T-helper 22 cell (primary cell): ENCODE measurements around the gene RRP1.

Experiments
- DNase-seq: peaks from one replicate; pipeline ENCODE4 v3.0.0-alpha.2; 2020; ENCODE audit warnings: low read depth

The RRP1 gene

DNA sequence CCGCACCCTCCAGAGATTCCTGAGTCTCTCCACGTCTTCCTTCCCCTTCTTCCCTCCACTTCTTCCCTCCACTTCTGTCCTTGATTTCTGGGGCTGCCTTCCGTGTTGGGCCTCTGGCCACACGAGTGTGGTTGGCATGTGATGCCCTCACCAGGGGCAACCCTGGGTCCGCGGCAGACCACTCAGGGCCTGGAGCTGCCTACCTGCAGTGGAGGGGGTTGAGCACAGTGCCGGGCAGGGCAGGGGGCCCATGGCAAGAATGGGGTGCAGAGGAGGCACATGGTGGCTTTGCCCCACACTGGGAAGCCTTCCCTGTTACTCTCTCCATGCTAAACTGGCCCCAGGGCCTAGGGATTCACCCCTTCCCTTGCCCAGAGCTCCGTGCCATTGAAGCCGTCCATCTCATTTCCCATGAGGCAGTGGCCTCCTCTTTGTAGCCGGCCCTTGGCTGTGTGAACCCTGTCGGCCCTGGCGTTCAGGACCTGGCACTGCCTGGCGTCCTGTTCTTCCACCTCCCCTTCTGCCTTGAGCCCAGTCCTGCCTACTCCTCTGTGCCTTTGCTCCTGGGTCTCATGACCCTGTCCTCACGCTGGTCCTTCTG is 13.4 kb downstream of the RRP1 start:
- no peak for DNase-seq

DNA sequence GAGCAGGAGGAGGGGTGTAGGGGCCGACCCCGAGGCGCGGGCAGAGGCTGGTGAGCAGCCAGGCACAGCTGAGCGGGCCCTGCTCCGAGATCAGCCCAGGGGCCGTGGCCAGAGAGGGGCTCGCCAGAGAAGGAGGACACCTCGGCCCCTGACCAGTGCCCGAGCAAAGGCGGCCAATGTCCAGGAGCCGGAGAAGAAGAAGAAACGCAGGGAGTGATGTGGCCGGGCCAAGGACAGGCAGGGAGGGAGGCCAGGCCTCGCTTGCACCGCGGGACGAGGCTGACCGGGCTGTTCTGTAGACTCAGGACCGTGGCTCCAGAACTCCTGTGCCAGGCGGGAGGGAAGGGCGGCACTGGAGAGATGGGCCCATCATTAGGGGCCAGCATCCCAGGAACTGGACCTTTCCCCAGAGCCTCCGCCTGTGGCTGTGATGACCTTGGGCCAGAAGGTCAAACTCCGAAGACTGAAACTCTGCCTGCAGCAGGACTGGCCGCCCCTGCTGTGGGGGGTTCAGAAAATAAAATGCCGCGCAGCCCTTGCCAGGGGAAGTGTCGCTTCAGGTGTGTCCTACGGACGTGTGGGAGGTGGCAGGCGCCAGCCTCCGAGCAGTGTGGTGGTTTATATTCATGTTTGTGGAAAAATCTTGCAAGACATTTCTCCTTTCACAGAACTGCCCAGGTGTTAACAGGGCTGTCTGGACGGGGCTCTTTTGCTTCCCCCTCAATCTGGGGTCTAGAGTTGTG is 14.4 kb downstream of the RRP1 start:
- no peak for DNase-seq

DNA sequence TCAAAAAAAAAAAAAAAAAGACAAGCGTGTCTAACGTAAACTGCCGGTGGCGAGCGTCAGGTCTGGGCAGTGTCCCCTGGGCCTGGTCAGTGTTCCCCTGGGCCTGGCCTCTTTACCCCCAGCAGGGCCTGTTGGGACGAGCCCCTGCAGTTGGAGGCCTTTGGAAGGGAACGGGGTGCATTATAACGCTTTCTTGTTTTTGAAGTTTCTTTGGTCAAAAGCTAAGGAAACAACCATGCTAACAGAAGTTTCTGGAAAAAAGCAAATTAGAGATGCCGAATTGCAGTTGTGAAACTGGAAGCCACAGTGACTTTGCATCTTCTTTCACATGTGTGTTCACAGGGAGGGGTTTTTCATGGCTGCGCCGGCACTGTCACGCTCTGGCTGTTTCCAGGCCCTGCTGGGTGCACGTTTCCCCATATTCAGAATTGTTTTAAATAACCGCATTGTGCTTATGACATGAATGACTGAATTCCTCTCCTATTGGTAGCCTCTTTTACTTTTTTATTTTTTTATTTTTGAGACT is 16.0 kb downstream of the RRP1 start:
- DNase-seq: no peak

DNA sequence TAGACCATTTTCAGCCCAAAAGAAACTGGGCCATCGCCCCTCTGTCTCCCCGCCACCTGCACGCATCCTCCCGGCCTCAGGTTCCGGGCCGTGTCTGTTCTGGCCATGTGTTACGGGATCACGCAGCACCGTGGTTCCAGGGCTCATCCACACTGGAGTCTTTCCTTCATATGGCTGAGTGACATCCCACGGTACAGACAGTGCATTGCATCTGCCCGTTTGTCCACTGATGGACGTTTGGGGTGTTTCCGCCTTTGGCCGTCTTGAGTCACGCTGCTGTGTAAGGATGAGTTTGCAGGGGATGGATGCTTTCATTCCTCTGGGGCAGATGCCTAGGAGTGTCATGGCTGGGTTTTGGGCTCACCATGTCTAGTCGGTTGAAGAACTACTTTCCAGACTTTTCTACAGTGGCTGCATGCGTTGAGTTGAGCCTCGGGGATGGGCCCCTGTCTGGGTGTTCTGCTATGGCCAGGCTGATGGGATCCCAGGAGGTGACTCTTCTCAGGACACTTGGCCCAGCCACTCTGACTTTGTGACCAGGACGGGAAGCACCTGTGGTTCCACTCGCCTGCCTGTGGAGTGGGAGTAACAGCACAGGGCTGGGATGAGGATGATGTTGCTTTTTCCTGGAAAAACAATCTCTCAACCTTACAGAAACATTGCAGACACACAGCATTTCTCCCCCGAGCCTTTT is 16.8 kb downstream of the RRP1 start:
- DNase-seq: no peak

DNA sequence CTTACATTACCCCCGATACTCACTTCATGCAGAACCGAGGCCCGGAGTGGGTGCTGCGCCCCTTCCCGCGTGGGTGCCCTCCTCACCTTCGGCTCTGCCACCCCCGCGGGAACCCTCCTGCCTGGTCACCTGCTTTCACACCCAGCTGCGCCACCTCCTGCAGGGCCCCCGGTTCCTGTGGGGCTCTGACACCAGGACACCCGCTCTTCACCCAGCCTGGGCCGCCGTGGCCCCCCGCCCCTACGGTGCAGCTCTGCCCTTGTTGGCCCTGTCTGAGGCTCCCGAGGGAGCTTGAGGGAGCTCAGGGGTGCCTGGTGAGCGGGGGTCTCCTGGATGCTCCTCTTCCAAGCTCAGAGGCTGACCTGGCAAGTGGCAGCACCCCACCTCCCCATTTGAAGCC is 19.0 kb downstream of the RRP1 start:
- DNase-seq: no peak

DNA sequence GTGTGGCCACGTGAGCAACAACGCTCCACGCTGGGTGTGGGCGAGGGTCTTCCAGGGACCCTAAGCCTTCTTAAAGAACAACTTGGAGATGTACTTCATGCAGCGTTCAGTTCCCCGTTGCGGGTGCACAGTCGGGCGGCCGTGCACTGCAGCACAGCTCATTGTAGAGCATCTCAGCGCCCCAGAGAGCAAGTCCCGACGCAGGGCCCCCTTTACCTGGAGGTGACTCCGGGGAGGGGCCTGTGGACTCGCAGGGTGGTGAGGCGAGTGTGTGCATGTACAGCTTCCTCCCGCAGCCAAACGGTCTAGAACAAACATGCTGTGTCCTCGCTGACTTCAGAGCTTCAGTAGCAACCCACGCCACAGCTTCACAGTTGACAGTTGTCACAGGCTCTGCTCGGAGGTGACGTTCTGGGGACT is 19.5 kb downstream of the RRP1 start:
- DNase-seq: no peak

DNA sequence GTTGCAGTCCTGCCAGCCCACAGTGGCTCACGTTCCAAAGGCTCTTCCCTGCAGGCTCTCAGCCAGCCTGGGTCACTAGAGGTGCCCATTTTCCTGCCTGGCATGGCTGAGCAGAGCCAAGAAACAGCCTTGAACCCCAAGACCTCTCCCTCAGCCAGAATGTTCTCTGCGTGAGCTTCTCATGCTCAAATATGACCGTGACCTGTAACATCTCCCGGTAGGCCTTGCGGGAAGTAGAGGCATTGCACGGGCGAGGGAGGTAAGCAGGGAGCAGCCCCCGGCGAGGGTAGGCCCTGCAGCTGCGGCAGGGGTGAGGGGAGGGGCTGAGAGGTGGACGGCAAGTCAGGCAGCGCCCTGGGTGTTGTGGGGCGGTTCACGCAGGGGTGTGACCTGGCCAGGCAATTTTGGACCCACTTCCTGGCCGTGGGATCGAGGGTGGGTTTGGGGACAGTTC is 20.0 kb downstream of the RRP1 start:
- no peak for DNase-seq

DNA sequence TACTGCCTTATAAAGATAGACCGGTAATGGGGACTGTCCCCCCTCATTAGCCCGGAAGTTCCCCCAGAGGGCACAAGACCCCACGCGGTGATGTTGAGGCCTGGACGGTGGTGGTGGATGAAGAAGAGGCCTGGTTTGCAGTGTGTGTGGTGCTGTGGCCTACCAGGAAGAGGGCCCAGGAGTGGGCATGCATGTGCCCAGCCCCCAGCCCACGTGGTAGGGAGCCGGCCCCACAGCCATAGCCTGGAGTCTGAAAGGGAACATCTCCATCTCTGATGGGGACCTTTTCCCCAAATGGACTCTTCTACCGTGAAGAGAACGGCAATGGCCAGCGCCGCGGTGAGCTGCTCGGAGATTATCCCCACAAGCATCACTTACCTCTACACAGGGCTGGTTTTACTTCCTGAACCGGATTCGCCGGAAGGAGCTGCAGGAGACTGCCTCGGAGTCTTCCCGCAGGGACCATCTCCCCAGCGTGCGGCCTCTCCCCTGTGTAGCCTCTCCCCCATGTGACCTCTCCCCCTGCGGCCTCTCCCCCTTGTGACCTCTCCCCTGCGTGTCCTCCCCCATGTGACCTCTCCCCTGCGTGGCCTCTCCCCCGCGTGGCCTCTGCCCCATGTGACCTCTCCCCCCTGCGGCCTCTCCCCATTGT is 20.6 kb downstream of the RRP1 start:
- DNase-seq: no peak

DNA sequence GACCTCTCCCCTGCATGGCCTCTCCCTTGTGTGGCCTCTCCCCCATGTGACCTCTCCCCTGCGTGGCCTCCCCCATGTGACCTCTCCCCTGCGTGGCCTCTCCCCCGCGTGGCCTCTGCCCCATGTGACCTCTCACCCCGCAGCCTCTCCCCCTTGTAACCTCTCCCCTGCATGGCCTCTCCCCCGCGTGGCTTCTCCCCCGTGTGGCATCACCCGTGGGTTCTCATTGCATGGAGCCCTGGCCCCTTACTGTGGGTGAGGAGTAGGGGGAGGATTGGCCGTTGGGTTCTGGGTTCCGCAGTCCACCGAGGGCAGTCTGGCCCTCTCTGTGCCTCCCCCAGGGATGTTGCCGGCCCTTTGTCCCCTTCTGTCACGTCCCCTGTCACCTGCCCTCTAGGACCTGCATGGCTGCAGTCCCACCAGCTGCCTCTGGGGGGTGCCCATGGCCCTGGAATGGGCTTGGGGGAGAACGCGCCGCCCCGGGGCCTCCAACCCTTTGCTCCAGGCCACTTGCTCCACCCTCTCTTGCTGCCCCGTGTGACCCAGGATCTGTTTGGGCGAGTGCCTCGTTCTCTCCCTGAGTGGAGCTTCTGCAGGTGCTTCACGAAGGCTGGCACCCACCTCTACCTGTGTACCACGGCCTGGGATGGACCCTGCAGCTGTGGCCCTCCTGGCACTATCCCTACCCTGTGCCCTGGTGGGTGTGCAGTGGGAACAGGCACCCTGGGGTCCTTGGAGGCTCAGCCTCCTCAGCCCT is 21.3 kb downstream of the RRP1 start:
- DNase-seq: peak; percentile 51

DNA sequence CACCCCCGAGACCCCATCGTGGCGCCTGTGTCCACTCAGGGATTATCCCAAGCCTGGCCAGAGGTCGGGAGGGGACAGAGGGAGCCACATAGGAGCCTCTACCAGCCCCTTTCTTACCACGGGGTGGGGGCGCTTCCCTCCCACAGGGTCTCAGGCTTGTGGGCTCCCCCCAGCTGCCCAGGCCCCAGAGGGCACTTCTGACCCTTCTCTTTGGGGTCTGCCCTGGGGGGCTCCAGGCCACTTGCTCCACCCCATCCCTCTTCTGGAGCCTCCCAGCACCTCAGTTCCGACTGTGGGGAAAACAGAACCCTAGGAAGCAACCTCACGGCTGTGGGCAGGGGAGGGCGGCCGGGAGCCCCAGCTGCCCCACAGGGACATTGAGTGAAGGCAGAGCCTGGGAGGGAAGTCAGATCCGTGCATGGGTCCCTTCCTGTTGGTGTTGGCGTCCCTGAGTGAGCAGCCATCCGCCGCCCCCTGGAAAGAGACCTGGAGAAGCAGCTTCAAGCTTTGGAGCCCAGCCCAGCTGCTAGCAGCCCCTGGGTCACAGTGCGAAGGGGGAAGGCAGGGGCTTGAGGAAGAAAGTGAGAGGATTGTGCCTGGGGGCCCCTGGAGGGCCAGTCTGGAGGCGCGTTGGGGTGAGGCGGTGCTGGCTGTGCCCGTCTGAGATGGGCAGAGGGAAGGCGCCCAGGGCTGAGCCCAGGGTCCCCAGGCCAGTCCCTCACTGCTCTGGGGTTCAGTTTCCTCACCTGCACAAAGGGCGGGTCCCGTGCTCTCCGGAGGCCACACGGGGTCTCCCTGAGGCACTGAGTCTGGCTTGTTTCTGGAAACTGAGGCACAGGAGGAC is 22.1 kb downstream of the RRP1 start:
- no peak for DNase-seq

DNA sequence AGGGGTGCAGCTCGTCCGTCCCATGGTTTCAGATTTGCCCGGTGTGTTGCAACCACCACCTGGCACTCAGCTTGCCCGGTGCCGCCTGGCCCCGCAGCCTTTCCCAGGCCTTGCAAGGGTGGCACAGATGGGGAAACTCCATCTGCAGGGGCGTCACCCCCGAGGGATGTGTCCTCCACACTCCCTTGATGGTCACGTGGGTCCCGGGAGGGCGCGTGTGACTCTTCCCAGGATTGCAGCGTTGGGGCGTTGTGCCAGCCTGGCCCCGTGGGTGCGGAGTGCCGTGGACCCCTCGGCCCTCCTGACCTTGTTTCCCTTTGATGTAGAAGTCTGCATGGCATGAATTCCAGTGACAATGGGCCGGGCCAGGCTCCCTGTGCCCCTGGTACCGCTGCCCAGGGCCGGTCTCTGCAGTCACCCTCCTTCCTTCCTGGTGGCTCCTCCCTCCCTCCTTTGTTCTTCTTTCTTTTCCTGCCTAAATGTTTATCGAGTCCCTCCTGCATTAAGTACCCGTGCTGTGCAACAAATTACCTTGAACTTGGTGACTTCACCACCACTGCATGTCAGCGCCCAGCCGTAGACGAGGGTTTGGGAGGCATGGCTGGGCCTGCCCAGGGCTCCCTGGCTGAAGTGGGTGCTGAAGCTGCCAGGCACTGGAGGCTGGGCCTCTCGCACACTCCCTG is 22.9 kb downstream of the RRP1 start:
- no peak for DNase-seq

DNA sequence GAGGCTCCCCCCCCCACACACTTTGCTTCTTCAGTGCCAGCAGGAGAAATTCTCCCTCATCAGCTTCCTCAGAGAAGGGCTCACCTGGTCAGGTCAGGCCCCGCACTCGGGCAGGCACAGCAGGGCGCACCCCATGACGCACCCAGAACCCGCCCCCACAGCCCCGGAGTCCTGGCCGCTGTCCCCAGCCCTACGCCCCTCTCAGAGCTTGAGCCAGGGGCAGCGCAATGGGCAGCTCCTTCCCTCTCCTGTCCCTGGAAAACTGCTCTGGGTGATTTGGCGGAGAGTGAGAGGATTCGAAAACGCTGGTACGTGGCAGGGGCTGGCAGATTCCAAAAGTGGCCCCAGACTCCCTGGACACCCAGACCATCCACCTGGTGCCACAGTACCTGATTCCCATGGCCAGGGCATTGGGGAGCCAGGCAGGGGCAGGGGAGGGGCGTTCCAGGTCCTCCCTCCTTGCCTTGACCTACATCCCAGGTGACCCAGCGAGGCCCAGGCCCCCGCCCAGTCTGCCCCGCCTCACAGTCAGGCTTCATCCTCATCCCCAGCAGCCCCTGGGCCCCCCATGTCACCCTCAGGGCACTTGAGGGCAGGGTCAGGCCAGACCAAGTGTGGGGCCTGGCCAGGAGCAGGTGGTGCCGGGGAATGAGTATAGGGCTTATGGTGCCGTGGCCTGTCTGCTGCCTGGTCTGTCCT is 23.7 kb downstream of the RRP1 start:
- no peak for DNase-seq

DNA sequence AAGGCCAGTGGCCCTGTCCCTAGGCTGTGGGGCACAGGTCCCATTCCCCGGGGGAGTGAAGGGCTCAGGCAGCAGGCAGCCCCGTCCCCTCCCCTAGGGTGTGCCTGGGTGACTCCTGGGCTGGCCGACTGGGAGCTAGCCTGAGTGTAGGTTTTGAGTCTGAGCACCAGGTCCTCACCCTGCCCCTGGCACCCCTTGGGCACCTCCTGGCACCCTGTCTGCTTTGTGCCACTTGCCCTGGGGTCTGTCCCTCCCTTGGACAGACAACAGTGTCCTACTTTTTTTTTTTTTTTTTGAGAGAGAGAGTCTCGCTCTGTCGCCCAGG is 24.2 kb downstream of the RRP1 start:
- DNase-seq: no peak

DNA sequence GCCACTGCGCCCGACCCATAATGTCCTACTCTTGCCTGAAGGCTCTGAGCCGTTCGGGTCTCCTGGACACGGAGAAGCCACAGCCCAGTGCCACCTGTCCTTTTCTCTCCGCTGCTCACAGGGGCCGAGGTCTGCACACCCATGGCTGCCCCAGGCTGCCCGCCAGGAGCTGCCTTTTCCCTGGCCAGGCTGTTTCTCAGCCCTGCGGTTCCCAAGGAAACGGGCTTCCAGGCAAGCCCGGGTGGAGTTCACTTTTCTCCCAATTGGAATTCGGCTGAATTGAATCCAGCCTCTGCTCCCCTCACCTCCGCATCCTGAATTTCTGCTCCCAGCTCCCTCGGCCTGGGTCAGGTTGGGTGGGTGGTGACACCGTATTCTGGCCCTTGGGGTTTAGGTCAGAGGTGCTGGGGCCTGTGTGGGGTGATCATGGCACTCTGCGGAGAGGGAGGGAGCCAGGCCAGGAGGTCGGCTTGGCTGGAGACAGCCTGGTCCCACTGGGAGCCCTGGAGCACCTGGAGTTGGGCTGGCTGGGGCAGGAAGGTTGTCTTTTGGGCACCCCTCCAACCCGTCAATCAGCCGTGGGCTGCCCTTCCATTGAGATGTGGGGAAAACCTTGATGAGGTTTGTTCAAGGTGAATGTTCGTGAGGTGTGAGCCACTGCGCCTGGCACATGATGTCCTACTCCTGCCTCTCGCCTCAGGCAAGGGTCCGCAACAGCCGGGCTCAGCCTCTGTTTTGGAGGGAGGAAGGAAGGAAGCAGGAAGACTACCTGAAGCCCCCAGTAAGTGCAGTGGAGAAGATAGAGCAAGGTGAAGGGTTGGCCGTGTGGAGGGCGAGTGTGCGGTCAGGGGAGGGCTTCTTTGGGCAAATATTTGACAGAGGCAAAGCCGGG is 25.1 kb downstream of the RRP1 start:
- DNase-seq: no peak

DNA sequence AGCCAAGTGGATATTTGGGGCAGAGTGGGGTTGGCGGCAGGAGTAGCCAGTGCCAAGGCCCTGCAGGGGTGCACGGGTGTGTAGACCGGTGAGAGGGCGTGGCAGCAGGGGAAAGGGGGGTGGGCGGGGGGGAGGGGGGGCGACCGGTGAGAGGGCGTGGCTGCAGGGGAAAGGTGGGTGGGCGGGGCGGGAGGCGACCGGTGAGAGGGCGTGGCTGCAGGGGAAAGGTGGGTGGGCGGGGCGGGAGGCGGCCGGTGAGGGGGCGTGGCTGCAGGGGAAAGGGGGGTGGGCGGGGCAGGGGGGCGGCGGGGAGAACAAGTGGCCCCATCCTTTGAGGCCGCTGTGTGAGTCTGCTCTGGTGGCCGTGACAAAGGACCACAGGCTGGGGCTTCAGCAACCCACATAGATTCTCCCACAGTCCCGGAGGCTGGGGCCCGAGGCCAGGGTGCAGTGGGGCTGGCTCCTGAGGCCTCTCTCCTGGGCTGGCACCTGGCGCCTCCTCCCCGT is 25.8 kb downstream of the RRP1 start:
- no peak for DNase-seq

DNA sequence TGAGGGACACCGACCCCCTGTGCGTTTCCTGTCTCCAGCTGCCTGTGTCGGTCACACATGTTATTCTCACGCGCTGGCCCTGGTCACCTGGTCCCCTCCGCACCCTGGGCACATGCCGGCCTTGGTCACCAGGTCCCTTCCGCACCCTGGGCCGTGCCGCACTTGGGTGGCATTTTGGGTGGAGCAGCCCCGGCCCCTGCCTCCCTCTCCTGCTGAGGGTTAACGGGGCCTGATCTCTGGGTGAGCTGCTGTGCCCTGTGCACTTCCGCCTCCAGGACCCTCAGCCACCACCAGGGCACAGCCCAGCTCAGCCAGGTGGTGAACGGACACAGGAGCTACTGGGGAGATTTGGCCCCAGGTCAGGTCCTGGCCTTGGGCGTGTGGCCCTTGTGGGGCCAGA is 26.6 kb downstream of the RRP1 start:
- DNase-seq: no peak

DNA sequence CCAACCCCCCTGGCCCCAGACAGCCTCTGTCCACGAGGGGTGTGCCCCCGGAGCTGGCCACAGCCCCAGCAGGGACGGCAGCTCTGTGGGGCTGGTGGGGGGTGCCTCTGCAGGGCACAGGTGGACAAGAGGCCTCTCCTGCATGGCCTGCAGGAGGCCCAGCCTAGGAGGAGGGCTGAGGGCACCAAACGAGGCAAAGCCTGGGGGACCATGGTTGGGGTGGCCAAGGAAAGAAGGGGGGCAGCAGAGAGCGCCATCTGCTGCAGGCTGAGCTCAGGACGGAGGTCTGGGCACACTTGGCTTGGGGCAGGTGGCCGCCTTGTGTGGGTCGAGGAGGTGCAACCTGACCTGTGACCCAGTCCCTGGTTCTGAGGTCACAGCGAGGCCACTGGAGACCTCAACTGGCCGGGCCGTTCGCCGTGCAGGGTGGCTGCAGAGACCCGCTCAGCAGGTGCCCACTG is 27.3 kb downstream of the RRP1 start:
- DNase-seq: no peak
